ENCODE results near the gene LHCGR. TPM values are rescaled to one million over a fixed set of nuclear protein-coding genes. Genes with fewer than 3 reads are reported as not detected.

LHCGR gene
- total RNA-seq, 1 experiment from 2014 or later: not detected

GRCh38 chr2:48756289-48756688 lies 765 bp upstream of the LHCGR start:
- in situ Hi-C loops (cut with HindIII; ENCODE audit: low pct_unique_long_range_greater_than_20kb, low sequenced_read_pairs): no loop called here
- POLR2A ChIA-PET: no interaction called here
- ATAC-seq: no peak

GRCh38 chr2:48754874-48755273 lies 650 bp downstream of the LHCGR start:
- CTCF ChIA-PET: no interaction called here
- Histone ChIP-seq H3K4me3 (ENCODE audit: low read depth in 2 of 2, low read length in 2 of 2) (no peak overlapping the region), H3K36me3 (ENCODE audit: control insufficient read depth, insufficient read depth, low read length) (no peaks in the 10 kb centered on the region), H3K4me1 (ENCODE audit: control insufficient read depth, insufficient read depth, low read length) (no peaks in the 10 kb centered on the region), H3K27ac (ENCODE audit: low read length) (no peak overlapping the region), H3K9me3 (ENCODE audit: control insufficient read depth, insufficient read depth, low read depth, low read length) (no peaks in the 10 kb centered on the region), H3K27me3 (ENCODE audit: control insufficient read depth, insufficient read depth, low read length) (peaks cover 6% of the 10 kb centered on the region)
- POLR2A ChIA-PET: no interaction called here
- in situ Hi-C loops (cut with HindIII; ENCODE audit: low pct_unique_long_range_greater_than_20kb, low sequenced_read_pairs): no loop called here
- intact Hi-C loops (cut with micrococcal nuclease; ENCODE audit: unreplicated experiment): no loop called here
- ATAC-seq: no peak
- no peak for DNase-seq (ENCODE audit: low read depth, low spot score)
- no TSS peak for BruUV-seq (replicated peaks)
- TF ChIP-seq REST (IDR thresholded peaks at IDR 0.05; ENCODE audit: insufficient read depth in 1 of 2, low read depth in 2 of 2, low read length in 1 of 2) (no peak), CTCF (IDR thresholded peaks at IDR 0.05) (no peak)

More at GRCh38 chr2:48756289-48756688, 765 bp upstream of the LHCGR start:
- no TSS peak for BruUV-seq (replicated peaks)
- TF ChIP-seq POLR2AphosphoS5 (IDR thresholded peaks at IDR 0.05; ENCODE audit: low read depth, low read length) (no peak), SIN3A (IDR thresholded peaks at IDR 0.05; ENCODE audit: borderline replicate concordance, insufficient read depth, low read depth, low read length) (no peak), REST (IDR thresholded peaks at IDR 0.05; ENCODE audit: insufficient read depth in 1 of 2, low read depth in 2 of 2, low read length in 1 of 2) (no peak), TCF7L2 (IDR thresholded peaks at IDR 0.05; ENCODE audit: low read depth, low read length) (no peak), CTCF (IDR thresholded peaks at IDR 0.05) (no peak)
- Histone ChIP-seq H3K4me3 (ENCODE audit: low read depth in 2 of 2, low read length in 2 of 2) (no peak overlapping the region), H3K36me3 (ENCODE audit: control insufficient read depth, insufficient read depth, low read length) (no peaks in the 10 kb centered on the region), H3K4me1 (ENCODE audit: control insufficient read depth, insufficient read depth, low read length) (no peaks in the 10 kb centered on the region), H3K9me3 (ENCODE audit: control insufficient read depth, insufficient read depth, low read depth, low read length) (no peaks in the 10 kb centered on the region), H3K27me3 (ENCODE audit: control insufficient read depth, insufficient read depth, low read length) (peaks cover 6% of the 10 kb centered on the region), H3K27ac (ENCODE audit: low read length) (no peak overlapping the region)
- intact Hi-C loops (cut with micrococcal nuclease; ENCODE audit: unreplicated experiment): no loop called here
- CTCF ChIA-PET: no interaction called here
- DNase-seq (ENCODE audit: low read depth, low spot score): no peak
